22Rv1 (cell line): ENCODE results near the gene ABCC12.

Experiments
- CTCF ChIP-seq: fragments of 450-650 bp; IDR thresholded peaks from 2 replicates; pipeline ENCODE4 v1.5.1; 2017; ENCODE audit warnings: mild to moderate bottlenecking
- ZFX ChIP-seq: fragments of 450-650 bp; IDR thresholded peaks from 2 replicates; pipeline ENCODE4 v1.6.1; 2017; ENCODE audit warnings: antibody characterized with exemption, borderline replicate concordance

DNA sequence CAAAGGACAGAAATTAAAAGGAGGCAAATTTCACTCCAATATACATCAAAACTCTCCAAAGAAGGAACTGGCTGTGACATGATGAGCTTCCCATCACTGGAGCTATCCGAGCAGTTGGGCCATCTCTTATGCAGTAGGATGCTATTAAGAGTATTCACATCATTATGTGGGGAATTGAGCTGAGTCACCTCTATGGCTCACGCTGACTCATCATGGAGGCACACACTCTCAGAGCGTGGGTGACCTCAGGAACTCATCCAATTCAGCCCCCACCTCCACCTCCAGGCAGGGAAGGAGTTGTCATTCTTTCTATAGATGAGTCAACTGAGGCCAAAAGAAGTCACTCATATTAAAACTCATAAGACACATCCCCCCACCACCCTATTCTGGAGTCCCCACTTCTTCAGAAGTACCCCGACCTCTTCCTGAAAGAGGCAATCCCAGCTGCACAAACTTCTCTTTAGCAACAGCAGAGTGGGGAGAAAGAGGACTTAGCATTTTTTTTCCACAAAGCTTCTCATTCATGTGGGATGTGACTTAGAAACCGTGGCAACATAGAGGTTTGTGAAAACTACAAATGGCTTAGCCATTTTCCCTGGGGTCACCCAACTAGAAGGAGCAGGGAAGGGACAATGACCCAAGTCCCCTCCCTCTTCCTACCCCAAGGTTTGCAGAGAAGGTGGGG is 32.5 kb downstream of the ABCC12 start:
- TF ChIP-seq CTCF (no peak), ZFX (no peak)
